HG03103 (cell line): ENCODE results near the gene VTI1A.
A peak's percentile ranks its signal among the peaks of the same experiment; 100 is the strongest.
"Not testable (repeated sequence)": the region's sequence is repeated elsewhere in the genome, so short reads cannot be mapped to it uniquely, and the experiment has no call there.

ENCODE experiments used
- ATAC-seq: cut with Tn5 transposase; IDR thresholded peaks from one replicate; pipeline ENCODE4 v1.9.1; 2021; ENCODE audit warnings: low read depth; ENCODE audit not compliant: unreplicated experiment

The VTI1A gene

GRCh38 chr10:112446855-112447619, at the start of gene VTI1A, which contains the start of gene ZDHHC6:
TSS of gene VTI1A (plus strand) at chr10:112447215. CDS start at chr10:112447374, 159 bp downstream.
TSS of gene ZDHHC6 (minus strand) at chr10:112446914. CDS start at chr10:112445436, 1,478 bp downstream.
- peak; percentile 87 for ATAC-seq

- ATAC-seq: no peak
Measured at GRCh38 chr10:112397592-112397991, 49.4 kb upstream of the VTI1A start.

- no peak for ATAC-seq
Measured at GRCh38 chr10:112402917-112403316, 44.1 kb upstream of the VTI1A start.

- no peak for ATAC-seq
Measured at GRCh38 chr10:112404617-112405016, 42.4 kb upstream of the VTI1A start.

DNA sequence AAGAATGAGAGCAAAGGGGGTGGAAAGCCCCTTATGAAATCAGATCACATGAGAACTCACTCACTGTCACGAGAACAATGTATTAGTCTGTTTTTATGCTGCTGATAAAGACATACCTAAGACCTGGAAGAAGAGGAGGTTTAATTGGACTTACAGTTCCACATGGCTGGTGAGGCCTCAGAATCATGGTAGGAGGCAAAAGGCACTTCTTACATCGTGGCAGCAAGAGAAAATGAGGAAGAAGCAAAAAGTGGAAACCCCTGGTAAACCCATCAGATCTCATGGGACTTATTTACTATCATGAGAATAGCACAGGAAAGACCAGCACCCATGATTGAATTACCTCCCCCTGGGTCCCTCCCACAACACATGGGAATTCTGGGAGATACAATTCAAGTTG, 40.2 kb upstream of the VTI1A start:
- not testable (repeated sequence) for ATAC-seq

DNA sequence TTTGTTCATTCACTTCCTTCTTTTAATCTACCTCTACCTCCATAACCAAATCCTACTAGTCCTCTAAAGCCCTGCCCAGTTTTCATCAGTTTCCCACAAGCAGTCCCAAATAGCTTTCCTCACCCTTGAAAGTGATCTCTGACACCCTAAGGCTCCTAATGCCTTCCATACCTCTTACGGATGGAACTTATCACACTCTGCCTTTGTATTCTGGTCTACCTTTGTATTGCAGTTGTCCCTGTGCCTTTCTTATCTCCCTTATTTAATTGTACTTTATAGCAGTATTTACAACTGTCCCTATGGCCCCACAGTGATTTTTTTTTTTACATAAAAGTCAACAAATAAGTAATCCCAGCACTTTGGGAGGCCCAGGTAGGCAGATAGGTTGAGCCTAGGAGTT, 39.3 kb upstream of the VTI1A start:
- no peak for ATAC-seq

- ATAC-seq: no peak
Measured at GRCh38 chr10:112409299-112409698, 37.7 kb upstream of the VTI1A start.

GRCh38 chr10:112409755-112410154, 37.3 kb upstream of the VTI1A start:
- no peak for ATAC-seq

GRCh38 chr10:112412696-112413095, 34.3 kb upstream of the VTI1A start:
- ATAC-seq: no peak

DNA sequence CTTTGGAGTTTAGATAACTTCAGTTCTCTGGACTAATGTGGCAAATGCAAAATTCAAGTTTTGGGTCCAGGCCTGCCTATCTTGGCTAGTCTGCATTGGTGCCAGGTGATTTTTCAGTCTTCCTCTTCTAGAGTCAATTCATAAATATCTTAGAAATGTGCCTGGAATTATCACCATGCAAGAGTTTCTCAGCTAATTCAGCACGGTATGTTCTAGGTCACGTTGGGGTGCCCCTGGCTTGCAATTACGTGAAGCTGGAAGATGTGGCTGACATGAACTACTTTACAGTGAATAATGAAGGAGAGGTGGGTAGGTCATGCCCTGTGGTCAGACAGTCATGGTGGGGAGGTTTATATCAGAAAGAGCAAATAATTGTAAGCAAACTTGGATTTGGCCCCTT, 25.3 kb upstream of the VTI1A start:
- no peak for ATAC-seq

DNA sequence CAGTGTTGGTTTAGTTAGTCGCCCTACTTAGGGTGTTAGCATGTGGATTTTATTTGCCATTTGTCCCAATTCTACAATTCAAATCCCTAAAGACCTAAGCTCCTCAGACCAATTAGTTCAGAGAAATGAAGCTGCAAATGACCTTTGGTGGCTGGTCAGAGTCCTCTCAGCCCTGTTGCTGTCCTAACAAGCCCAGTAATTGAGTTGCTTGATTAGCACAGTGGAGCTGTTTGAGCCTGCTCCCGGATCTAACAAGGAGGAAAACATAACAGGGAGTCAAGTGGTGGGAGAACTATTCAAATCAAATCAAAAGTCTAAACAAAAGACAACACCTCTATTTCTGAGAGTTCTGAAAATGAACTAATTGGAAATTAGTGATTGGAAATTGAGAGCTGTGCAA, 22.4 kb upstream of the VTI1A start:
- no peak for ATAC-seq

- no peak for ATAC-seq
Measured at GRCh38 chr10:112426111-112426510, 20.9 kb upstream of the VTI1A start.

DNA sequence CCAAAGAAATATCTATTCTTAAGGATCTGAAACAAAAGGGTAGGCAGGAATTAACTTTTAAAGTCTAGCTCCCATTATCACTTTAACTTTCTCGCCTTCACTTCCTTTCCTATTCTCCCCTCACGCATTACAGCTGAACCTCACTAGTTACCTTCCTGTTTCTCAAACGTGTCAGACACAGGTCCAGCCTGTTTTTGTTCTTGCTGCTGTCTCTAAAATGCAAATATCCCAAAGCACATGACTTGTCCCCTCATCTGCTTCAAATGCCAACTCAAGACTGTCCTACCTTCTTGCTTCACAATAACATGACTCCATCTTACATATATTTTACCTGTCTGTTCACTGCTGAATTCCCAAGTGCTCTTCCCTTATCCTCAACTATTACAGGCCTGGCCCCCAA, 17.9 kb upstream of the VTI1A start:
- no peak for ATAC-seq

- ATAC-seq: no peak
Measured at GRCh38 chr10:112429654-112430230, 17.3 kb upstream of the VTI1A start.

- no peak for ATAC-seq
Measured at GRCh38 chr10:112433136-112433535, 13.9 kb upstream of the VTI1A start.

- ATAC-seq: no peak
Measured at GRCh38 chr10:112434988-112435619, 11.9 kb upstream of the VTI1A start.

DNA sequence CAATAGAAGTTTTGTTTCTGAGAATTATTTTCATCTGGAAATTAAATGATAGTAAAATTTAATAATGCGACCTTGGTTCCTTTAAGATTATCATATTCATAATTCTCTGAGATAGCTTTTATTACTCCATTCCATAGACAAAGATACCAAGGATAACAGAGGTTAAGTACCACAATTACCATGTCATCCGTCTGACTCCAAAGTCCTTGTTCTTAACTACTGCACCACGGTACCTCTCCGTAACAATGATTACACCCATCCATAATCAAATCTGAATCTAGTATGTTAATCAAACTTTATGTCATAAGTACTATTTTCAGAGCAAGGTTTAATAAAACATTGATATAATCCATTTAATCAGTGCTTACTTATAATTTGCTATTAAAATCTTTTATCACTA, 8.7 kb upstream of the VTI1A start:
- ATAC-seq: no peak

GRCh38 chr10:112441520-112441919, 5.5 kb upstream of the VTI1A start:
- no peak for ATAC-seq

DNA sequence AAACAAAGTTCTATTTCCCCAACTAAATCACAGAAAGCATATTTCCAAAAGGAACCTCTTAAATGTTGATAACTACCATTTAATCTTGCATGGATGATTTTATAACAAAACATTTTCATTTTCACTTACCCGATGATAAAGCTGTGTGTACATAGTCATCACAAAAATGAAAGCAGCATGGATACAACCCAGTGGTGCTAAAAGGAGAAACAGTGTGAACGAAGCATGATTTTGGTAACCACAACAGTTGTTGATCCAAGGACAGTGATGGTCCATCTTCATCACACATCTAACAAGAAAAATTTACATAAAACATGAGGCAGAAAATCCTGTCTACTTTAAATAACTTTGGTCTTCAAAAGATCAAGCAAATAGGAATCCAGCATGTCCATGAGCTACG, 5.0 kb upstream of the VTI1A start:
- ATAC-seq: no peak

DNA sequence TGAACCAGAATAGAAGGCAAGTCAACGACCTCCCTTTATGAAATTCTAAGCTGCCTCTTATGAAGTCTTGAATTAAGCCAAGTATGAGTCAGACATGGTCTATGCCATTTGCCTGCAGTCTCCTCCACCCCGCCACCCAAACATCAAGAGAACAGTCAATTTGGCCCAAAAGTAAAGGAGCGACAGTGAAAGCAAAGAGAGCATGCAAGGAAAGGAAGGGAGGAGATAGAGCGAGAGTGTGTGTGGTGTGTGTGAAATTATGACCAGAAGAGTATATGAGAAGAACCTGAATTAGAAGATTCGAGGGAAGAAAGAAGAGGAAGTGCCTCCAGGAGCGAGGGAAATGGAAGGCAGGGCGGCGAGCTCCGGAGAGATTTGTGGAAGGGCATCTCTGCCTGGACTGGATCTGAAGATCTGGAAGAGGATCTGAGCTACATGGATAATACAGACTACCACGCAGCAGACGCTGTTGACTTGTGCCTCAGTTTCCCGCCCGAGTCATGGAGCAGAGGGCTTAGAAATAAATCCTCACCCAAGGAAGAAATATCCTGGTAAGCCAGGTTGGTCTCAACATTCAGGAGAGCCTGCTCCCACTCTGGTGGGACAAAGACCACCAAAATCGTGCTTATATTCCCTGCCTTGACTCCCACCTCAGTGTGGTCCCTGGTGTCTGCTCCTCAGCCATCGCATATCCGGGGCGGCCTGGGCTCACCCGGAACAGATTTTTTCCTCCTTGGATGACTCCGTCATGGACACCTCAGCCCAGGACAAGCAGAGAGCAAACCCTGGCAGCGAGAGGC, 760 bp upstream of the VTI1A start:
- no peak for ATAC-seq

DNA sequence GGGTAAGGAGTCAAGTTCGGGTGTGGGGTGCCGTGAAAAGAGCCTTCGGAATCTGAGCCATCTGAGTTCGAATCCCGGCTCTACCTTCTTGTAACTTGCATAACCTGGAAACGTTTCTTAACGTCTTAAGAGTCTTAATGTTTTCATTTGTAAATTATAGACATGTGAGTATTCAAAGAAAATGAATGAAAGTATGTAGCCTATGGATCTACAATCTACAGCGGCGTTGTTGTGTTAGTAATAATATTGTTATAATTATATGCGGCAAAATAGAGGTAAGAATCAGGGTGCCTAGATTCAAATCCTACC, 559 bp downstream of the VTI1A start:
- ATAC-seq: no peak
